Measurements from ENCODE around the gene PRKRA. TPM values are rescaled to one million over a fixed set of nuclear protein-coding genes. Genes with fewer than 3 reads are reported as not detected.
A peak's percentile ranks its signal among the peaks of the same experiment; 100 is the strongest.

Gene PRKRA
- total and polyA plus RNA-seq, 2 of the 13 experiments (the other 11 are each of a cell fraction or from before 2014, with no cell fraction given) = 53.1 to 74.7 TPM

DNA sequence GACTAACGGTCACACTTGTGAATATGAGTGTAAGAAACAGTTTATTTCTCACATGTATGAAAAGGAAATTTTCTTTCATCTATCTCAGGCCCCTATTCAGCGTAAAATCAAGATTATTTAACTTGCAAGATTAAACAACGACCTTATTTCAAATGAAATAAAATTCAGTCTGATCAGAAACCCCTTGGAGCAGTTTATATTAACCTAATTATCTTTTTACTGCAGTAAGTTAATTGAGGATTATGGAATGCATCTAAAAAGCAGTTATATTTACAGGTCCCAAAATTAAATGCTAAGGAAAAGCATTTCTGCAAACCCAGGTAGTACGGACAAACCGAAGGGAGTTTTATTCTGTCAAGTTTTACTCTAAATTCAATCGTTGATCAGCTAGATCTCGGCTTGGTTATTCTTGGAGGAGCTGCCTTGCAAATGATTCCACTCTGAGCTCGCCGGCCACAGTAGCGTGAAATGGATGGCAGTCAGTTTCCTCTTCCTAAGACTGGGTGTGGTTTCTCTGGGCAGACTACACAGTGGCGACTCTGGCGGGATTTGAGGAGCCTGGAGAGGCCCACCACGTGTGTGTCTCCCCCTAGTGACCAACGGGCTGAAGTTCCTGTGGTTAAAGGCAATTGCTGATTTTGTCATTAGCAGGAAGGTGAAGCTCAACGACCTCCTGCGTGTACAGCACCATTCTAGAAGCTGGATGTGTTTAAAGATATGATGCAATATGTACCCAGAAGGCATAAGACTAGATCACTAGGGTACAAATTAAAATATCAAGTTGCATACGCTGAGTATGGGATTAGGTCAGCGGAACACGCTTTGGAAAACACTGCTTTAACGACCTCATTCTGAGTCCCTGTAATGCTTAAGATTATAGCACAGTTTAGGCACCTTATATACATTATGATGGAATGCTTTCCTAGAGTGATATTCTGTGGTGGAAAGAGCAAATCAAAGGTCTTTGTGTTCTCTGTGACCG is 36.4 kb downstream of the PRKRA start (continued):
- TF ChIP-seq ZNF605 (CRISPR knock-in tag; IDR thresholded peaks at IDR 0.05) (no peak), ZNF20 (CRISPR knock-in tag; IDR thresholded peaks at IDR 0.05) (no peak), RBM39 (IDR thresholded peaks at IDR 0.05; ENCODE audit: low read depth, low read length, poor library complexity, severe bottlenecking) (no peak), ETV6 (CRISPR knock-in tag; conservative IDR thresholded peaks at IDR 0.05) (no peak), CEBPB (IDR thresholded peaks at IDR 0.05; ENCODE audit: borderline replicate concordance, low read depth, low read length) (peak; percentile 90), ZNF747 (CRISPR knock-in tag; IDR thresholded peaks at IDR 0.05; ENCODE audit: borderline replicate concordance) (no peak), ZNF7 (CRISPR knock-in tag; IDR thresholded peaks at IDR 0.05) (no peak), ZSCAN9 (CRISPR knock-in tag; IDR thresholded peaks at IDR 0.05; ENCODE audit: borderline replicate concordance) (peak; percentile 74; the same call in 1 of the 2 replicates), ZFP36L1 (CRISPR knock-in tag; IDR thresholded peaks at IDR 0.05) (no peak), MXI1 (IDR thresholded peaks at IDR 0.05; ENCODE audit: borderline replicate concordance, low read depth, low read length) (peak; percentile 54; the same call in 1 of the 3 replicates), FOXM1 (CRISPR knock-in tag; IDR thresholded peaks at IDR 0.05) (no peak), RFXANK (CRISPR knock-in tag; IDR thresholded peaks at IDR 0.05) (peak; percentile 67; the same call in 1 of the 2 replicates), KMT2B (CRISPR knock-in tag; IDR thresholded peaks at IDR 0.05) (peak; percentile 54; the same call in 1 of the 2 replicates), ZNF557 (CRISPR knock-in tag; IDR thresholded peaks at IDR 0.05) (no peak), CCDC6 (CRISPR knock-in tag; IDR thresholded peaks at IDR 0.05) (0 out of 2 replicates have a peak, but pooled peaks have one; percentile 46), ZNF790 (CRISPR knock-in tag; IDR thresholded peaks at IDR 0.05; ENCODE audit: borderline replicate concordance) (no peak), EZH2 (conservative IDR thresholded peaks at IDR 0.05; ENCODE audit: low read depth, low read length) (no peak), ZNF3 (CRISPR knock-in tag; IDR thresholded peaks at IDR 0.05) (no peak), SNRNP70 (IDR thresholded peaks at IDR 0.05; ENCODE audit: low read depth, low read length) (no peak), ZNF556 (CRISPR knock-in tag; IDR thresholded peaks at IDR 0.05; ENCODE audit: borderline replicate concordance) (peak; percentile 77; the same call in 1 of the 2 replicates), ZNF598 (CRISPR knock-in tag; IDR thresholded peaks at IDR 0.05; ENCODE audit: borderline replicate concordance) (no peak), NONO (IDR thresholded peaks at IDR 0.05) (no peak), NONO (CRISPR knock-in tag; conservative IDR thresholded peaks at IDR 0.05) (no peak), KLF9 (CRISPR knock-in tag; IDR thresholded peaks at IDR 0.05; ENCODE audit: low read depth) (peak; percentile 79; the same call in 1 of the 2 replicates), SMAD9 (CRISPR knock-in tag; IDR thresholded peaks at IDR 0.05) (no peak)
- TF ChIP-seq, protein P1, sequence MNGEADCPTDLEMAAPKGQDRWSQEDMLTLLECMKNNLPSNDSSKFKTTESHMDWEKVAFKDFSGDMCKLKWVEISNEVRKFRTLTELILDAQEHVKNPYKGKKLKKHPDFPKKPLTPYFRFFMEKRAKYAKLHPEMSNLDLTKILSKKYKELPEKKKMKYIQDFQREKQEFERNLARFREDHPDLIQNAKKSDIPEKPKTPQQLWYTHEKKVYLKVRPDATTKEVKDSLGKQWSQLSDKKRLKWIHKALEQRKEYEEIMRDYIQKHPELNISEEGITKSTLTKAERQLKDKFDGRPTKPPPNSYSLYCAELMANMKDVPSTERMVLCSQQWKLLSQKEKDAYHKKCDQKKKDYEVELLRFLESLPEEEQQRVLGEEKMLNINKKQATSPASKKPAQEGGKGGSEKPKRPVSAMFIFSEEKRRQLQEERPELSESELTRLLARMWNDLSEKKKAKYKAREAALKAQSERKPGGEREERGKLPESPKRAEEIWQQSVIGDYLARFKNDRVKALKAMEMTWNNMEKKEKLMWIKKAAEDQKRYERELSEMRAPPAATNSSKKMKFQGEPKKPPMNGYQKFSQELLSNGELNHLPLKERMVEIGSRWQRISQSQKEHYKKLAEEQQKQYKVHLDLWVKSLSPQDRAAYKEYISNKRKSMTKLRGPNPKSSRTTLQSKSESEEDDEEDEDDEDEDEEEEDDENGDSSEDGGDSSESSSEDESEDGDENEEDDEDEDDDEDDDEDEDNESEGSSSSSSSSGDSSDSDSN (CRISPR knock-in tag; IDR thresholded peaks at IDR 0.05) = 0 out of 2 replicates have a peak, but pooled peaks have one; percentile 34
- TF ChIP-seq, protein P2, sequence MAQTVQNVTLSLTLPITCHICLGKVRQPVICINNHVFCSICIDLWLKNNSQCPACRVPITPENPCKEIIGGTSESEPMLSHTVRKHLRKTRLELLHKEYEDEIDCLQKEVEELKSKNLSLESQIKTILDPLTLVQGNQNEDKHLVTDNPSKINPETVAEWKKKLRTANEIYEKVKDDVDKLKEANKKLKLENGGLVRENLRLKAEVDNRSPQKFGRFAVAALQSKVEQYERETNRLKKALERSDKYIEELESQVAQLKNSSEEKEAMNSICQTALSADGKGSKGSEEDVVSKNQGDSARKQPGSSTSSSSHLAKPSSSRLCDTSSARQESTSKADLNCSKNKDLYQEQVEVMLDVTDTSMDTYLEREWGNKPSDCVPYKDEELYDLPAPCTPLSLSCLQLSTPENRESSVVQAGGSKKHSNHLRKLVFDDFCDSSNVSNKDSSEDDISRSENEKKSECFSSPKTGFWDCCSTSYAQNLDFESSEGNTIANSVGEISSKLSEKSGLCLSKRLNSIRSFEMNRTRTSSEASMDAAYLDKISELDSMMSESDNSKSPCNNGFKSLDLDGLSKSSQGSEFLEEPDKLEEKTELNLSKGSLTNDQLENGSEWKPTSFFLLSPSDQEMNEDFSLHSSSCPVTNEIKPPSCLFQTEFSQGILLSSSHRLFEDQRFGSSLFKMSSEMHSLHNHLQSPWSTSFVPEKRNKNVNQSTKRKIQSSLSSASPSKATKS (CRISPR knock-in tag; IDR thresholded peaks at IDR 0.05) = no peak
